Tibial artery (tissue), 4 donors: Measurements from ENCODE around the gene TMUB1.

ENCODE experiments used
- DNase-seq, 2 donors: peaks; one replicate each; pipeline ENCODE4 v3.0.0-alpha.2; 2019
- H3K27ac ChIP-seq, 2 donors: fragments of 200-600 bp; sonication (generic) in 1 of 2; 1 replicate in 1 of 2; 2 replicates in 1 of 2; pipeline ENCODE4 v1.5.1; 2018 to 2019; ENCODE audit warnings: mild to moderate bottlenecking in 1 of 2
- H3K27me3 ChIP-seq, 2 donors: fragments of 200-600 bp; sonication (generic) in 1 of 2; one replicate each; pipeline versions ENCODE4 v1.5.1 to v1.6.0; 2016 to 2019
- H3K36me3 ChIP-seq, 3 donors: fragments of 200-600 bp; sonication (generic) in 2 of 3; one replicate each; pipeline ENCODE4 v1.5.1; 2016 to 2019; ENCODE audit warnings: mild to moderate bottlenecking in 2 of 3
- H3K4me1 ChIP-seq, 4 donors: fragments of 200-600 bp; sonication (generic) in 2 of 4; 1 replicate in 3 of 4; 2 replicates in 1 of 4; pipeline ENCODE4 v1.5.1; 2016 to 2019
- H3K4me3 ChIP-seq, 2 donors: fragments of 200-600 bp; sonication (generic) in 1 of 2; 1 replicate in 1 of 2; 2 replicates in 1 of 2; pipeline ENCODE4 v1.5.1; 2018 to 2019; ENCODE audit warnings: mild to moderate bottlenecking in 2 of 2
- H3K9me3 ChIP-seq, 3 donors: fragments of 200-600 bp; sonication (generic) in 1 of 3; one replicate each; pipeline ENCODE4 v1.5.1; 2016 to 2019
- intact Hi-C: fragments of 100-400 bp; cut with DNase I; formaldehyde crosslinking; loops from one replicate; pipeline ENCODE4 v1.15.0; 2023; ENCODE audit warnings: low total_unique reads
- TF ChIP-seq, protein P1 (sequence below), 2 experiments: fragments of 200-600 bp in 1 of 2; fragments of 450-650 bp in 1 of 2; IDR thresholded peaks; one replicate each; pipeline ENCODE4 v1.5.1; 2017 to 2019; ENCODE audit warnings: antibody characterized with exemption in 2 of 2, mild to moderate bottlenecking in 1 of 2, moderate library complexity in 1 of 2

TMUB1 gene

DNA sequence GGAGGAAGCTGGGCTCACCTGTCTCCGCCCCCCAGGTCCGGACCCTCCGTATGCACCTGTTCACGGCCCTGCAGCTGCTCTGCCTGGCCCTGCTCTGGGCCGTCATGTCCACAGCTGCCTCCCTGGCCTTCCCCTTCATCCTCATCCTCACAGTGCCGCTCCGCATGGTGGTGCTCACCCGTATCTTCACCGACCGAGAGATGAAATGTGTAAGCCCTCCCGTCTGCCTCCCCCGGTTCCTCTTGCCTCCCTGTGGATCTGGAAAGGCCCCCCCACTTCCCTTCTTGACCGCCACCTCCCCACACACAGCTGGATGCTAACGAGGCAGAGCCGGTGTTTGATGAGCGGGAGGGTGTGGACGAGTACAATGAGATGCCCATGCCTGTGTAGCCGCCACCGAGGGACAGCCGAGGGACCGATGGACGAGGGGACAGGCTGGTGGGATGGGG is 7.3 kb downstream of the TMUB1 start:
- no peak for DNase-seq
- Histone ChIP-seq H3K27ac (no peak overlapping the region), H3K9me3 (no peaks in the 10 kb centered on the region), H3K27me3 (no peaks in the 10 kb centered on the region), H3K4me3 (no peak overlapping the region), H3K36me3 (peaks cover 36 to 67% (median 65%) of the 10 kb centered on the region in 3 donors), H3K4me1 (peaks cover 0 to 38% (median 25%) of the 10 kb centered on the region in 4 donors)
- intact Hi-C loops, result no loop called here
- TF ChIP-seq, protein P1, sequence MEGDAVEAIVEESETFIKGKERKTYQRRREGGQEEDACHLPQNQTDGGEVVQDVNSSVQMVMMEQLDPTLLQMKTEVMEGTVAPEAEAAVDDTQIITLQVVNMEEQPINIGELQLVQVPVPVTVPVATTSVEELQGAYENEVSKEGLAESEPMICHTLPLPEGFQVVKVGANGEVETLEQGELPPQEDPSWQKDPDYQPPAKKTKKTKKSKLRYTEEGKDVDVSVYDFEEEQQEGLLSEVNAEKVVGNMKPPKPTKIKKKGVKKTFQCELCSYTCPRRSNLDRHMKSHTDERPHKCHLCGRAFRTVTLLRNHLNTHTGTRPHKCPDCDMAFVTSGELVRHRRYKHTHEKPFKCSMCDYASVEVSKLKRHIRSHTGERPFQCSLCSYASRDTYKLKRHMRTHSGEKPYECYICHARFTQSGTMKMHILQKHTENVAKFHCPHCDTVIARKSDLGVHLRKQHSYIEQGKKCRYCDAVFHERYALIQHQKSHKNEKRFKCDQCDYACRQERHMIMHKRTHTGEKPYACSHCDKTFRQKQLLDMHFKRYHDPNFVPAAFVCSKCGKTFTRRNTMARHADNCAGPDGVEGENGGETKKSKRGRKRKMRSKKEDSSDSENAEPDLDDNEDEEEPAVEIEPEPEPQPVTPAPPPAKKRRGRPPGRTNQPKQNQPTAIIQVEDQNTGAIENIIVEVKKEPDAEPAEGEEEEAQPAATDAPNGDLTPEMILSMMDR (IDR thresholded peaks at IDR 0.05), result no peak

DNA sequence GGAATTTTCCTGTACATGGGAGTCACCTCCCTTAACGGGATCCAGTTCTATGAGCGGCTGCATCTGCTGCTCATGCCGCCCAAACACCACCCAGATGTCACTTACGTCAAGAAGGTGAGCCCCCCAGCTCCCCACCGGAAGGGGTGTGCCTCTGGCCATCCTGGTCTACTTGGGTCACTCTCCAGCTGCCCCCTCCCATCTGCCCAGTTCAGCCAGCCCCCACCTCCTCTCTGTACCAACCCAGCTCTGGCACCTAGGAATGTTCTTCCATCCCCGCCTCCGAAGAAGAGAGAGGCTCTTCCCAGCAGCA is 7.7 kb downstream of the TMUB1 start:
- H3K9me3 ChIP-seq, result no peaks in the 10 kb centered on the region
- peaks cover 0 to 37% (median 23%) of the 10 kb centered on the region in 4 donors for H3K4me1 ChIP-seq
- no peaks in the 10 kb centered on the region for H3K27me3 ChIP-seq
- H3K4me3 ChIP-seq, result no peak overlapping the region
- intact Hi-C loops, result no loop called here
- peaks cover 40 to 71% (median 68%) of the 10 kb centered on the region in 3 donors for H3K36me3 ChIP-seq
- TF ChIP-seq, protein P1 (IDR thresholded peaks at IDR 0.05), result no peak
- no peak overlapping the region for H3K27ac ChIP-seq
- DNase-seq, result no peak

DNA sequence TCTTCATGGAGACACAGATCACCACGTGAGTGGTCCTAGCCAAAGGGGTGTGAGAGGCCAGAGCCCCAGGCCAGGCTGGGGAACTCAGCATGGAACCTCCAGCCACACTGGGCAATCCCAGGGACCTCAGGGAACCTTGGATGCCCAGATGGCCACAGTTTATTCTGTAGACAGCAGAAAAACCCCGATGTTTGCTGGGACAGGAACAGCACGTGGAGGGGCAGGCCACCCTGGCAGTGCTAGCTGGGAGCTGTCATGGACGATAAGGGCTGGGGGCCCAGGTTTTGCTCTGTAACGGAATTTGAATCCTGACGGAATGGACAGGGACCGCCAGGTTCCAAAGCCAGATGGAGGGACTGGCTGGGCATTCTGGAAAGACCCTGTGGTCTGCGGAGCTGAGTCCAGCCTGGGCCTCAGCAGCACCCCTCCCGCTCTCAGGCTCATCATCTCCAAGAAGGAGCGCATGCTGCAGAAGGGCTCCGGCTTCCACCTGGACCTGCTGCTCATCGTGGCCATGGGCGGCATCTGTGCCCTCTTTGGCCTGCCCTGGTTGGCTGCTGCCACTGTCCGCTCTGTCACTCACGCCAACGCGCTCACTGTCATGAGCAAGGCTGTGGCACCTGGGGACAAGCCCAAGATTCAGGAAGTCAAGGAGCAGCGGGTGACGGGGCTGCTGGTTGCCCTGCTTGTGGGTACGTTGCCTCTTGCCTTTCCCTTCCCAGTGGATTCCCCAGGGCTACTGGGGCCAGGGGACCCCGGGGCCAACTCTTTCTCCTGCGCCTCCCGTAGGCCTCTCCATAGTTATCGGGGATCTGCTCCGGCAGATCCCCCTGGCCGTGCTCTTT is 8.3 kb downstream of the TMUB1 start:
- Histone ChIP-seq H3K27ac (no peak overlapping the region), H3K36me3 (peaks cover 46 to 77% (median 74%) of the 10 kb centered on the region in 3 donors), H3K4me1 (peaks cover 0 to 36% (median 21%) of the 10 kb centered on the region in 4 donors), H3K27me3 (no peaks in the 10 kb centered on the region), H3K9me3 (no peaks in the 10 kb centered on the region), H3K4me3 (no peak overlapping the region)
- intact Hi-C loops, result no loop called here
- TF ChIP-seq, protein P1 (IDR thresholded peaks at IDR 0.05), result no peak
- DNase-seq, result no peak

DNA sequence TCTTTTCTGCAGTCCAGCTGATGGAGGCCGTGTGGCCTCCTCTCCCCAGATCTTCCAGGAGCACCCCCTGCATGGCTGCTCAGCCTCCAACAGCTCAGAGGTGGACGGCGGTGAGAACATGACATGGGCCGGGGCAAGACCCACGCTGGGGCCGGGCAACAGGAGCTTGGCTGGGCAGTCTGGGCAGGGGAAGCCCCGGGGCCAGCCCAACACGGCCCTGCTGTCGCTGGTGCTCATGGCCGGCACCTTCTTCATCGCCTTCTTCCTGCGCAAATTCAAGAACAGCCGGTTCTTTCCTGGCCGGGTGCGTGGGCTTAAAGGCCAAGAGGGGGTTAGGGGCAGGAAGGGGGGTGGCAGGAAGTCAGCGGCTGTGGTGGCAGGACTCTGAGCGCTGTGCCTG is 9.3 kb downstream of the TMUB1 start:
- H3K36me3 ChIP-seq, result peaks cover 56 to 87% (median 85%) of the 10 kb centered on the region in 3 donors
- no peak overlapping the region for H3K27ac ChIP-seq
- no peak overlapping the region for H3K4me3 ChIP-seq
- H3K4me1 ChIP-seq, result peaks cover 0 to 26% (median 11%) of the 10 kb centered on the region in 4 donors
- no peaks in the 10 kb centered on the region for H3K9me3 ChIP-seq
- no peak for DNase-seq
- H3K27me3 ChIP-seq, result no peaks in the 10 kb centered on the region
- TF ChIP-seq, protein P1 (IDR thresholded peaks at IDR 0.05), result no peak
- intact Hi-C loops, result no loop called here

DNA sequence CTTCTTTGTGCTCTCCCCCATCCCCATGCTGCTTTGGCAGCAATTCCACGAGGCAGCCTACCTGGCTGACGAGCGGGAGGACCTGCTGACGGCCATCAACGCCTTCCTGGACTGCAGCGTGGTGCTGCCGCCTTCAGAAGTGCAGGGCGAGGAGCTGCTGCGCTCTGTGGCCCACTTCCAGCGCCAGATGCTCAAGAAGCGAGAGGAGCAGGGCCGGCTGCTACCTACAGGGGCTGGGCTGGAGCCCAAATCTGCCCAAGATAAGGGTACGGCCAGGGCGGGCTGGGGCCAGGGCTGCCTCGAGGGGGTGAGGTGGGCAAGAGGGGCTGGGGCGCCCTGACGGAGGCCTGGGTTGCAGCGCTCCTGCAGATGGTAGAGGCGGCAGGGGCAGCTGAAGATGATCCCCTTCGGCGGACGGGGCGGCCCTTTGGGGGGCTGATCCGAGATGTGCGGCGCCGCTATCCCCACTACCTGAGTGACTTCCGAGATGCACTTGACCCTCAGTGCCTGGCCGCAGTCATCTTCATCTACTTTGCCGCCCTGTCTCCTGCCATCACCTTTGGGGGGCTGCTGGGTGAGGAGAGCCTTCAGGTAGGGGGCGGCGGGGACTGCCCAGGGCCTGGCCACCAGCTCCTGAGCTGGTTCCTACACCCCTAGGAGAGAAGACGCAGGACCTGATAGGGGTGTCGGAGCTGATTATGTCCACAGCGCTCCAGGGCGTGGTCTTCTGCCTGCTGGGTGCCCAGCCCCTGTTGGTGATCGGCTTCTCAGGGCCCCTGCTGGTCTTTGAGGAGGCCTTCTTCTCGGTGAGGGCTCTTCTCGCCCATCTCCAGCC is 12.0 kb downstream of the TMUB1 start:
- H3K27ac ChIP-seq, result no peak overlapping the region
- peaks cover 78 to 100% (median 98%) of the 10 kb centered on the region in 3 donors for H3K36me3 ChIP-seq
- TF ChIP-seq, protein P1 (IDR thresholded peaks at IDR 0.05), result no peak
- no peaks in the 10 kb centered on the region for H3K27me3 ChIP-seq
- intact Hi-C loops, result no loop called here
- DNase-seq, result no peak
- H3K4me3 ChIP-seq, result no peak overlapping the region
- no peaks in the 10 kb centered on the region for H3K9me3 ChIP-seq
- H3K4me1 ChIP-seq, result no peaks in the 10 kb centered on the region
